Measurements from ENCODE around the gene ALPK1.
"Not testable (repeated sequence)": the region's sequence is repeated elsewhere in the genome, so short reads cannot be mapped to it uniquely, and the experiment has no call there.

ALPK1 gene

DNA sequence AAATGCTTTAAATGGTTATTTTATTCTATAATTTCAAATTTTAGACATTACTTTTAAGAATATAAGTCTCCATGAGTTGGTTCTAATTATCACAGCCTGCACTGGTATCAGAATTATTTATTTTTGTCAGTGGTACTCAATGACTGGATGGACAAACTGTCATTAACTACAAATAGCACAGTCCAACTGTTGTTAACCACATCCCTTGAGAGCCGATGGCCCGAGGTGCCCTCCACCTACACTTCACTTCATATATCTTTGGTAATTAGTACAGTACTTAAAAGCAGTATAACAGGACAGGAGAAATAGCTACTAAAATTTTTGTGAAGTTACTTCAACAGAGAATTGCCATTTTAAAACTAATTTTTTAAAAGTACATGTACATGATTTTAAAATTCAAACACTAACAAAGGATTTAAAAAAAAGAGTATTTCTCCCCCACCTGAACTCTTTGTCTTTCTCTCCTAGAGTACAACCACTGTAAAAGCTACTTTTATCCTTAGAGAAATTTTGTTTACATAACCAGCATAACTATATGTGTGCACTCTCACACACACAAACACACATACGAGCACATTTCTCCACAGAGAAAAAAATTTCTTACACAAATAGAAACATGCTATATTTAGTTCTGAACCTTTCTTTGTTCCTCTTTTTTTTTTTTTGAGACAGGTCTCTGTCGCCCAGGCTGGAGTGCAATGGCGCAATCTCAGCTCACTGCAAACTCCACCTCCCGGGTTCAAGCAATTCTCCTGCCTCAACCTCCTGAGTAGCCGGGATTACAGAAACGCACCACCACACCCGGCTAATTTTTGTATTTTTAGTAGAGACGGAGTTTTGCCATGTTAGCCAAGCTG lies 17.9 kb upstream of the ALPK1 start:
- no peak overlapping the region for H3K27ac ChIP-seq
- TF ChIP-seq, protein P1, sequence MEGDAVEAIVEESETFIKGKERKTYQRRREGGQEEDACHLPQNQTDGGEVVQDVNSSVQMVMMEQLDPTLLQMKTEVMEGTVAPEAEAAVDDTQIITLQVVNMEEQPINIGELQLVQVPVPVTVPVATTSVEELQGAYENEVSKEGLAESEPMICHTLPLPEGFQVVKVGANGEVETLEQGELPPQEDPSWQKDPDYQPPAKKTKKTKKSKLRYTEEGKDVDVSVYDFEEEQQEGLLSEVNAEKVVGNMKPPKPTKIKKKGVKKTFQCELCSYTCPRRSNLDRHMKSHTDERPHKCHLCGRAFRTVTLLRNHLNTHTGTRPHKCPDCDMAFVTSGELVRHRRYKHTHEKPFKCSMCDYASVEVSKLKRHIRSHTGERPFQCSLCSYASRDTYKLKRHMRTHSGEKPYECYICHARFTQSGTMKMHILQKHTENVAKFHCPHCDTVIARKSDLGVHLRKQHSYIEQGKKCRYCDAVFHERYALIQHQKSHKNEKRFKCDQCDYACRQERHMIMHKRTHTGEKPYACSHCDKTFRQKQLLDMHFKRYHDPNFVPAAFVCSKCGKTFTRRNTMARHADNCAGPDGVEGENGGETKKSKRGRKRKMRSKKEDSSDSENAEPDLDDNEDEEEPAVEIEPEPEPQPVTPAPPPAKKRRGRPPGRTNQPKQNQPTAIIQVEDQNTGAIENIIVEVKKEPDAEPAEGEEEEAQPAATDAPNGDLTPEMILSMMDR (IDR thresholded peaks at IDR 0.05), result no peak
- no peak for TF ChIP-seq ZFX (IDR thresholded peaks at IDR 0.05; ENCODE audit: borderline replicate concordance)

DNA sequence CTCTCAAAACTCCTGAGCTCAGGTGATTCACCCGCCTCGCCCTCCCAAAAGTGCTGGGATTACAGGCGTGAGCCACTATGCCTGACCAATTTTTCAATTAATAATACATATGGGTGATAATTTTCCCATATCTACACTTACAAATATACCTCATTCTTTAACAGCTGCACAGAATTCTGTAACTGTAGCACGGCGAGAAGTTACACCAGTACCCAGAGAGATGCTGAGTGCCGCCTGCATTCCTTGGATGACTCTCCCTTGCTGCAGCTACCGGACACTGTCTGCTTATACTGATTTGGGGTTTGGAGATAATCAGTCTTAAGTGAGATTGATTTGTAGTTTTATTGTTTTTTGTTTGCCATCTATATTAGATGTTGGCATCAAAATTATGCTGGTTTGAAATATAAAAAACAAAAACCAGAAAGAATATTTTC lies 17.3 kb upstream of the ALPK1 start:
- no peak for TF ChIP-seq ZFX (IDR thresholded peaks at IDR 0.05; ENCODE audit: borderline replicate concordance)
- TF ChIP-seq, protein P1 (IDR thresholded peaks at IDR 0.05), result no peak
- H3K27ac ChIP-seq, result no peak overlapping the region

DNA sequence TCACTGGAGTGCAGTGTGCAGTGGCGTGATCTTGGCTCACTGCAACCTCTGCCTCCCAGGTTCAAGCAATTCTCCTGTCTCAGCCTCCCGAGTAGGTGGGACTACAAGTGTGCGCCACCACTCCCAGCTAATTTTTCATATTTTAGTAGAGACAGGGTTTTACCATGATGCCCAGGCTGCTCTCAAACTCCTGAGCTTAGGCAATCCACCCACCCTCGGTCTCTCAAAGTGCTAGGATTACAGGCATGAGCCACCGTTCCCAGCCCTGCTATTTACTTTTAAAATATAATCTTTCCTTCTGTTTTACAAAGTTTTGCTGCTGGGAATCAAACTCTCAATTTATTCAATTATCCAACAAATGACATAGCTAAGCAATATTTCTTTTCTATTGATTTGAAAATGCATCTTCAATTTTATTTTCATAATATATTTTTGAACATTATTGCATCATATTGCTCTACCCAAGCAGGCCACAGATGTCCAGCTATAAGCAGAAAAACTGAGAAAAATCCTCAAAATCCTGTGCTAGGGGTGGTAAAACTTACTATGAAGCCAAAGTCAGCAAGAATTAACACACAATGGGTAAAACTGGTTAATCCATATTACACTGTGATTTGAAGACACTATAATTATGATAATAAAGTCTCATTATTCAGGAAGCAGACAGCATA lies 16.6 kb upstream of the ALPK1 start:
- no peak overlapping the region for H3K27ac ChIP-seq
- no peak for TF ChIP-seq ZFX (IDR thresholded peaks at IDR 0.05; ENCODE audit: borderline replicate concordance)

DNA sequence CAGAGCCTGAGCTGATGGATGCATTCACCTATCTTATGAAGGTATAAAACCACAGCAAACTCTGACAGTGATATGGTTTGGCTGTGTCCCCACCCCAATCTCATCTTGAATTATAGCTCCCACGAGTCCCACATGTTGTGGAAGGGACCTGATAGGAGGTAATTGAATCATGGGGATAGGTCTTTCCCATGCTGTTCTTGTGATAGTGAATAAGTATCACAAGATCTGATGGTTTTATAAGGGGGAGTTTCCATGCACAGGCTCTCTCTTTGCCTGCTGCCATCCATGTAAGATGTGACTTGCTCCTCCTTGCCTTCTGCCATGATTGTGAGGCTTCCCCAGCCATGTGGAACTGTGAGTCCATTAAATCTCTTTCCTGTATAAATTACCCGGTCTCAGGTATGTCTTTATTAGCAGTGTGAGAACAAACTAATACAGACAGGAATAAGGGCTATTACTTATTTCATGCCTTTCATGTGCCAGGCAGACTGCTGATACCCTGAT lies 15.2 kb upstream of the ALPK1 start:
- not testable (repeated sequence) for H3K27ac ChIP-seq

DNA sequence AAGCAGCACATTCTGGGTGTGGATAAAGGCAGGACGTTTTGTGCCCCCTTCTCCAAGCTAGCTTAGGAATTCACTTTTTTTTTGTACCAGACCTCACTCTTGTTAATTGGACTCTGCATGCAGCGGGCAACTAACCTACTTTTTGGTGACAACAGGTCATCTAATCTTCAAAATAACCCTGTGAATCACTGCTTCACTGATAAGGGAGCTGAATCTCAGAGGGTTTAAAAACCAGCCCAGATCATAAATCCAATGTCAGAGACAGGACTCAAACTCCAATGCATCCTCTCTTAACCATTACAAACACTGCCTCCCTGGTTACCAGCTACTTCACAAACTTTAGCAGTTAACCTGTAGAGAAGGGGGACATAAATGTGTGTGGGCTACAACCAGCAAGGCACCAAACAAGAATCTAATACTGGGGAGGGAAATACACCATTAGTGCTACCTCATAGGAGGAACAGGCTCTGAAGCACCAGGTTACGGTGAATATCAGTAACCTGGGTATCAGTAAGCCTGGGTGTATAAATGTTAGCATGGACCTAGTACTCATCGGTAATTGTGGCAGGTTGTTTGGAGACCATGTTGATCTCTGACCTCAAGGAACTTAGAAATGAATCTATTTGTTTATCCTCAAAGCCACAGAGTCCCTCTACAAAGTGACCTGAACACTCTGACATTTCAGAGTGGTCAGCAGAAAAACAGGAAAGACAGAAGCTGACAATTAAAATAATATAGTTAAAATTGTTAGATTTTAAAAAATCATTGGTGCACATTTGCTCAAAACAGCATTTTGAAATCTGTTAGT lies 14.1 kb upstream of the ALPK1 start:
- TF ChIP-seq ZFX (IDR thresholded peaks at IDR 0.05; ENCODE audit: borderline replicate concordance), result no peak
- TF ChIP-seq, protein P1 (IDR thresholded peaks at IDR 0.05), result no peak
- H3K27ac ChIP-seq, result no peak overlapping the region

DNA sequence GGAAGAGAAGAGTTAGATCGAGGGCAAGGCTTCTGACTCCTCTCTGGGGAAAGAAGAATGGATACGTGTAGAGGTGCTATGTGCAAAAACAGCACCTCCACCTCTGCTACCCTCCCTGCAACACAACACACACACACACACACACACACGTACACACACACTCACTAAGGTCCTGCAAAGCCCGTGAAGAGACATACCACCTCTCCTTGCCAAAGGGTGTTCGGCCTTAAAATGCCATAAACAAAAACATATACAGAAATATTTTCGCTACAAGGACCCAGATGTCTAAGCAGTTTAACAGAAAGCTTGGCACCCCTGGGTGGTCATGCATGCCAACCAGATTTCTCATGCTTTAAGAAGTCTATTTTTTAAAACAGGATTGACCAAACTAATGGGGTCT lies 13.0 kb upstream of the ALPK1 start:
- H3K27ac ChIP-seq, result no peak overlapping the region
- TF ChIP-seq ZFX (IDR thresholded peaks at IDR 0.05; ENCODE audit: borderline replicate concordance), result no peak
- TF ChIP-seq, protein P1 (IDR thresholded peaks at IDR 0.05), result no peak

DNA sequence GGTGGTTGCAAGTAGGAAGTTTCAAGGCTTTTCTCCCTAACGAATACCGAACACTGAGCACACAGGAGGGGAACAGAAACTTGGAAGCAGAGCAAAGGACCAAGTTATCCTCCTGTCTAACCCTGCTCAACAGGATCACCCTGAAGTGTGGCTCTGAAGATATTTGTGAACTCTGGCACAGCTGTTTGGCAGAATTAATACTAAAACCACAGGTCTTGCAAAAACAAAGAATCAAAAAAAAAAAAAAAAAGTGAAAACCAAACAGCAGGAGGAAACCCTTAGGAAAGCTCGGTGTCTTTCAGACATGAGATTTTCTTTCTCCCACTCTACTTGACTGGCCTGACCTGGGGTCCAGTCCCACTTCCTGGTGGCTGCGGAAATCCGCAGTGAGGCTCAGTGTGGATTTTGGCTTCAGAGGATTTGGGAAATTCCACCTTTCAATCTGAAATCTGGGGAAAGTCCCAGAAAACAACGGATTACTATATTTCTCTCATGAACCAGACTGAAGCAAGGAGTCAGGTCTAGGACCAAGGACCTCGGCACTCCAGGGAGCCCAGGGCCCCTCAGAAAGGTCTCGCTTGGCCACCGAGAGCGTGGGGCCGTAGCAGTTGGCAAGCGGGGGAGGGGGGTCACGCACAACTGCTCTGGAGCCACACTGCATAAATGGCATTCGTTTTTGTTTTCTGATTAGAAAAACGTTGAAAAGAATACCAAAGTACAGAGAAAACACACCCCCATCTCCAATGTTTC lies 12.3 kb upstream of the ALPK1 start:
- TF ChIP-seq, protein P1 (IDR thresholded peaks at IDR 0.05), result no peak
- TF ChIP-seq ZFX (IDR thresholded peaks at IDR 0.05; ENCODE audit: borderline replicate concordance), result no peak
- H3K27ac ChIP-seq, result peak overlapping the region; percentile 87
